ENCODE results near the gene KRT6C. TPM values are rescaled to one million over a fixed set of nuclear protein-coding genes. Genes with fewer than 3 reads are reported as not detected.
"Not testable (repeated sequence)": the region's sequence is repeated elsewhere in the genome, so short reads cannot be mapped to it uniquely, and the experiment has no call there.

KRT6C gene
- total RNA-seq, 6 experiments from 2014 or later, result not detected

- H3K4me1 Mint-ChIP-seq (ENCODE audit: low read depth), result no peaks in the 10 kb centered on the region
- H3K4me3 Mint-ChIP-seq, result no peak overlapping the region
- no peak for TF ChIP-seq CTCF (IDR thresholded peaks at IDR 0.05)
- H3K36me3 Mint-ChIP-seq (ENCODE audit: low read depth), result no peaks in the 10 kb centered on the region
- H3K9me3 Mint-ChIP-seq, result peaks cover 10% of the 10 kb centered on the region; the same call in 1 of the 2 replicates
- peaks cover 71% of the 10 kb centered on the region for H3K27me3 Mint-ChIP-seq (ENCODE audit: insufficient read depth)
- no peak for DNase-seq
- no peak overlapping the region for H3K27ac Mint-ChIP-seq
Observed at GRCh38 chr12:52488736-52489135, 15.1 kb upstream of the KRT6C start.

- H3K36me3 Mint-ChIP-seq (ENCODE audit: low read depth); H3K4me1 Mint-ChIP-seq (ENCODE audit: low read depth); DNase-seq; H3K27ac Mint-ChIP-seq; H3K9me3 Mint-ChIP-seq; H3K4me3 Mint-ChIP-seq: not testable (repeated sequence)
- H3K27me3 Mint-ChIP-seq (ENCODE audit: insufficient read depth), result peaks cover 63% of the 10 kb centered on the region
Observed at GRCh38 chr12:52487744-52488443, 14.3 kb upstream of the KRT6C start.

GRCh38 chr12:52487211-52487610 lies 13.6 kb upstream of the KRT6C start:
- H3K27ac Mint-ChIP-seq, result no peak overlapping the region
- H3K4me3 Mint-ChIP-seq, result no peak overlapping the region
- no peaks in the 10 kb centered on the region for H3K36me3 Mint-ChIP-seq (ENCODE audit: low read depth)
- peaks cover 61% of the 10 kb centered on the region for H3K27me3 Mint-ChIP-seq (ENCODE audit: insufficient read depth)
- no peak for TF ChIP-seq CTCF (IDR thresholded peaks at IDR 0.05)
- H3K9me3 Mint-ChIP-seq, result peaks cover 10% of the 10 kb centered on the region; the same call in 1 of the 2 replicates
- H3K4me1 Mint-ChIP-seq (ENCODE audit: low read depth), result no peaks in the 10 kb centered on the region
- DNase-seq, result no peak

- H3K4me1 Mint-ChIP-seq (ENCODE audit: low read depth), result no peaks in the 10 kb centered on the region
- peaks cover 10% of the 10 kb centered on the region; the same call in 1 of the 2 replicates for H3K9me3 Mint-ChIP-seq
- DNase-seq, result no peak
- H3K36me3 Mint-ChIP-seq (ENCODE audit: low read depth), result no peaks in the 10 kb centered on the region
- H3K4me3 Mint-ChIP-seq, result no peak overlapping the region
- peaks cover 53% of the 10 kb centered on the region for H3K27me3 Mint-ChIP-seq (ENCODE audit: insufficient read depth)
- TF ChIP-seq CTCF (IDR thresholded peaks at IDR 0.05), result no peak
- H3K27ac Mint-ChIP-seq, result no peak overlapping the region
Observed at GRCh38 chr12:52486166-52487105, 12.8 kb upstream of the KRT6C start.

GRCh38 chr12:52480073-52480472 lies 6.5 kb upstream of the KRT6C start:
- no peaks in the 10 kb centered on the region for H3K36me3 Mint-ChIP-seq (ENCODE audit: low read depth)
- H3K9me3 Mint-ChIP-seq, result peaks cover 8% of the 10 kb centered on the region; the same call in 1 of the 2 replicates
- H3K4me3 Mint-ChIP-seq, result no peak overlapping the region
- H3K27me3 Mint-ChIP-seq (ENCODE audit: insufficient read depth), result peaks cover 21% of the 10 kb centered on the region
- no peaks in the 10 kb centered on the region for H3K4me1 Mint-ChIP-seq (ENCODE audit: low read depth)
- no peak overlapping the region for H3K27ac Mint-ChIP-seq
- DNase-seq, result no peak
- TF ChIP-seq CTCF (IDR thresholded peaks at IDR 0.05), result no peak

- no peak for TF ChIP-seq CTCF (IDR thresholded peaks at IDR 0.05)
- Mint-ChIP-seq H3K4me3 (no peak overlapping the region), H3K27ac (no peak overlapping the region), H3K4me1 (ENCODE audit: low read depth) (no peaks in the 10 kb centered on the region), H3K9me3 (no peaks in the 10 kb centered on the region), H3K27me3 (ENCODE audit: insufficient read depth) (peaks cover 21% of the 10 kb centered on the region), H3K36me3 (ENCODE audit: low read depth) (no peaks in the 10 kb centered on the region)
- no peak for DNase-seq
Observed at GRCh38 chr12:52477651-52478050, 4.0 kb upstream of the KRT6C start.

Data from HFFc6 (cell line).